Left lung (tissue), 10 donors: ENCODE measurements around the gene TIPARP. TPM values are rescaled to one million over a fixed set of nuclear protein-coding genes. Genes with fewer than 3 reads are reported as not detected.

Source experiments
- ATAC-seq: fragments of 200-7000 bp; cut with Tn5 transposase; one replicate; pipeline ENCODE4 v1.9.1; 2020; ENCODE audit warnings: moderate library complexity
- DNase-seq, 4 donors: peaks; one replicate each; pipeline ENCODE4 v3.0.0-alpha.2; 2013 to 2020
- H3K27ac ChIP-seq, 2 donors: fragments of 200-600 bp; sonication (generic) in 1 of 2; one replicate each; pipeline versions ENCODE4 v1.5.0 to v1.8.0; 2020 to 2021
- H3K27me3 ChIP-seq, 2 donors: fragments of 200-600 bp; sonication (generic) in 1 of 2; one replicate each; pipeline versions ENCODE4 v1.5.0 to v1.8.0; 2020 to 2021
- H3K36me3 ChIP-seq, 2 donors: fragments of 200-600 bp; sonication (generic) in 1 of 2; one replicate each; pipeline versions ENCODE4 v1.5.0 to v1.8.0; 2020 to 2021
- H3K4me1 ChIP-seq, 2 donors: fragments of 200-600 bp; one replicate each; pipeline ENCODE4 v1.8.0; 2021
- H3K4me3 ChIP-seq, 2 donors: fragments of 200-600 bp; sonication (generic) in 1 of 2; one replicate each; pipeline versions ENCODE4 v1.5.0 to v1.8.0; 2020 to 2021; ENCODE audit warnings: mild to moderate bottlenecking in 1 of 2
- H3K9me3 ChIP-seq, 2 donors: fragments of 200-600 bp; sonication (generic) in 1 of 2; one replicate each; pipeline versions ENCODE4 v1.5.0 to v1.8.0; 2020 to 2021
- CTCF ChIP-seq, 2 donors: fragments of 200-600 bp; sonication (generic) in 1 of 2; IDR thresholded peaks; one replicate each; pipeline versions ENCODE4 v1.5.0 to v1.8.0; 2021; ENCODE audit warnings: antibody characterized with exemption in 2 of 2
- intact Hi-C, 2 donors: fragments of 100-400 bp; cut with DNase I; formaldehyde crosslinking; loops; one replicate each; pipeline versions ENCODE4 v1.11.2 to v1.14.2; 2022
- polyA plus RNA-seq, 6 donors: library from polyadenylated mRNA; unstranded; fragments of 120-200 nt; gene quantifications; one replicate each; pipeline ENCODE4 v1.2.1, GENCODE V29; 2013; ENCODE audit not compliant: insufficient read length in 6 of 6
- total RNA-seq, 2 donors: library from RNA; stranded (reverse); fragmentation: NEBNext Ultra II Directional; extraction: Animal tissue kit (Norgen Biotek cat#: 25700); gene quantifications; one replicate each; pipeline ENCODE4 v1.2.1, GENCODE V29; 2021
- donor health status: DM: no; HTN: yes; CAD: no.
- donor health status: DM: no; HTN: no; CAD: no.

Gene TIPARP
- total and polyA plus RNA-seq, 8 donors, result 21.0 to 49.5 (median 28.1) TPM

GRCh38 chr3:156742401-156742800 is 68.0 kb downstream of the TIPARP start:
- intact Hi-C loops, result no loop called here

GRCh38 chr3:156743859-156744258 is 69.5 kb downstream of the TIPARP start:
- Histone ChIP-seq H3K4me1 (no peaks in the 10 kb centered on the region), H3K27me3 (no peaks in the 10 kb centered on the region), H3K9me3 (no peaks in the 10 kb centered on the region), H3K36me3 (no peaks in the 10 kb centered on the region), H3K27ac (no peak overlapping the region), H3K4me3 (no peak overlapping the region)
- ATAC-seq (peak; percentile 53), DNase-seq (peak in 1 of 4 donors; percentile 18)
- intact Hi-C loops, result no loop called here
- TF ChIP-seq CTCF (IDR thresholded peaks at IDR 0.05), result no peak

More at GRCh38 chr3:156742401-156742800, 68.0 kb downstream of the TIPARP start:
- ATAC-seq (no peak), DNase-seq (no peak)
- Histone ChIP-seq H3K4me3 (no peak overlapping the region), H3K27me3 (no peaks in the 10 kb centered on the region), H3K9me3 (no peaks in the 10 kb centered on the region), H3K36me3 (no peaks in the 10 kb centered on the region), H3K4me1 (no peaks in the 10 kb centered on the region), H3K27ac (no peak overlapping the region)
- no peak for TF ChIP-seq CTCF (IDR thresholded peaks at IDR 0.05)

- TF ChIP-seq CTCF (IDR thresholded peaks at IDR 0.05), result no peak
- no peaks in the 10 kb centered on the region for H3K36me3 ChIP-seq
- H3K9me3 ChIP-seq, result no peaks in the 10 kb centered on the region
- DNase-seq (no peak), ATAC-seq (no peak)
- H3K4me1 ChIP-seq, result peaks cover 0 to 3% of the 10 kb centered on the region in 2 donors
- intact Hi-C loops, result no loop called here
- H3K27me3 ChIP-seq, result no peaks in the 10 kb centered on the region
- H3K27ac ChIP-seq, result no peak overlapping the region
- H3K4me3 ChIP-seq, result no peak overlapping the region
Observed at GRCh38 chr3:156744631-156745030, 70.2 kb downstream of the TIPARP start.

- intact Hi-C loops, result no loop called here
- no peak for TF ChIP-seq CTCF (IDR thresholded peaks at IDR 0.05)
- ATAC-seq, result no peak
Observed at GRCh38 chr3:156745766-156746165, 71.4 kb downstream of the TIPARP start.

GRCh38 chr3:156747046-156747445 is 72.7 kb downstream of the TIPARP start:
- DNase-seq, result no peak
- intact Hi-C loops, result no loop called here
- Histone ChIP-seq H3K27ac (no peak overlapping the region), H3K36me3 (no peaks in the 10 kb centered on the region), H3K4me1 (peaks cover 3 to 17% of the 10 kb centered on the region in 2 donors), H3K27me3 (no peaks in the 10 kb centered on the region), H3K4me3 (no peak overlapping the region), H3K9me3 (no peaks in the 10 kb centered on the region)
- ATAC-seq, result no peak
- TF ChIP-seq CTCF (IDR thresholded peaks at IDR 0.05), result no peak

More at GRCh38 chr3:156745766-156746165, 71.4 kb downstream of the TIPARP start:
- no peak overlapping the region for H3K4me3 ChIP-seq
- H3K27ac ChIP-seq, result no peak overlapping the region
- H3K9me3 ChIP-seq, result no peaks in the 10 kb centered on the region
- H3K4me1 ChIP-seq, result peaks cover 0 to 8% of the 10 kb centered on the region in 2 donors
- no peaks in the 10 kb centered on the region for H3K36me3 ChIP-seq
- H3K27me3 ChIP-seq, result no peaks in the 10 kb centered on the region
- DNase-seq, result no peak
